ENCODE measurements around the gene CDKL5. TPM values are rescaled to one million over a fixed set of nuclear protein-coding genes. Genes with fewer than 3 reads are reported as not detected.

CDKL5 gene
- total RNA-seq, 4 donors from 2014 or later, result 5.1 to 11.8 (median 7.4) TPM

GRCh38 chrX:18401848-18402213 is 23.6 kb upstream of the CDKL5 start:
- Histone ChIP-seq H3K4me3 (no peak overlapping the region), H3K4me1 (no peaks in the 10 kb centered on the region), H3K27me3 (no peaks in the 10 kb centered on the region), H3K27ac (no peak overlapping the region), H3K9me3 (no peaks in the 10 kb centered on the region), H3K36me3 (no peaks in the 10 kb centered on the region)
- no peak for DNase-seq (ENCODE audit: low spot score in 2 of 2)
- WGBS, result 58% methylated on average over 4 of the region's 4 CpGs
- TF ChIP-seq POLR2AphosphoS5 (IDR thresholded peaks at IDR 0.05), result no peak
- no peak for TF ChIP-seq EP300 (IDR thresholded peaks at IDR 0.05)
- no peak for TF ChIP-seq CTCF (IDR thresholded peaks at IDR 0.05)
- no peak for TF ChIP-seq POLR2A (IDR thresholded peaks at IDR 0.05)

- no peak overlapping the region for H3K27ac ChIP-seq
- no peak for TF ChIP-seq POLR2AphosphoS5 (IDR thresholded peaks at IDR 0.05)
- TF ChIP-seq CTCF (IDR thresholded peaks at IDR 0.05), result no peak
- no peak for TF ChIP-seq POLR2A (IDR thresholded peaks at IDR 0.05)
- no peak for TF ChIP-seq EP300 (IDR thresholded peaks at IDR 0.05)
- no peak for DNase-seq (ENCODE audit: low spot score in 2 of 2)
- no peaks in the 10 kb centered on the region for H3K4me1 ChIP-seq
- H3K4me3 ChIP-seq, result no peak overlapping the region
- no peaks in the 10 kb centered on the region for H3K27me3 ChIP-seq
- WGBS, result 84% methylated on average over 8 of the region's 8 CpGs
- no peaks in the 10 kb centered on the region for H3K9me3 ChIP-seq
- no peaks in the 10 kb centered on the region for H3K36me3 ChIP-seq
These were observed 18.7 kb upstream of the CDKL5 start for GRCh38 chrX:18406531-18407266.

DNA sequence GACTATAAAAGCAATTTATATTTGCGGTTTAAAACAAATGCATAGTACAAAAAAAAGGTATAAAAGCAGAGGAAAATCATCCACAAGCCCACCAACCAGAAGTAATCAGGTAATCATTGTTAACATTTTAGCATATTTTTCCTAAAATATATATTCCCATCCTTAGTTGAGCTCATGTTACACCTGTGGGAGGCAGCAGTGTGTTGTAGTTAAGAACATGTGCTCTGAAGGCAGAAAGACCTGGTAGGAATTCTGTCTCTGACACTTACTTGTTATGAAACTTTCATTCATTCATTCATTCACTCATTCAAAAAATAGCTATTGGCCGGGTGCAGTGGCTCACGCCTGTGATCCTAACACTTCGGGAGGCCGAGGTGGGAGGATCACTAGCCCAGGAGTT is 15.4 kb upstream of the CDKL5 start:
- TF ChIP-seq CTCF (IDR thresholded peaks at IDR 0.05) (no peak), POLR2AphosphoS5 (IDR thresholded peaks at IDR 0.05) (no peak), EP300 (IDR thresholded peaks at IDR 0.05) (no peak), POLR2A (IDR thresholded peaks at IDR 0.05) (no peak)
- Histone ChIP-seq H3K4me1 (no peaks in the 10 kb centered on the region), H3K27me3 (no peaks in the 10 kb centered on the region), H3K27ac (no peak overlapping the region), H3K9me3 (no peaks in the 10 kb centered on the region), H3K4me3 (no peak overlapping the region), H3K36me3 (no peaks in the 10 kb centered on the region)
- WGBS, result 91% methylated on average over 5 of the region's 5 CpGs
- no peak for DNase-seq (ENCODE audit: low spot score in 2 of 2)

GRCh38 chrX:18415386-18415785 is 10.0 kb upstream of the CDKL5 start:
- no peak for TF ChIP-seq EP300 (IDR thresholded peaks at IDR 0.05)
- no peak for TF ChIP-seq POLR2AphosphoS5 (IDR thresholded peaks at IDR 0.05)
- TF ChIP-seq POLR2A (IDR thresholded peaks at IDR 0.05), result no peak
- TF ChIP-seq CTCF (IDR thresholded peaks at IDR 0.05), result no peak
- H3K27ac ChIP-seq, result no peak overlapping the region
- H3K9me3 ChIP-seq, result no peaks in the 10 kb centered on the region
- H3K27me3 ChIP-seq, result no peaks in the 10 kb centered on the region
- H3K4me1 ChIP-seq, result no peaks in the 10 kb centered on the region
- no peak overlapping the region for H3K4me3 ChIP-seq
- no peak for DNase-seq (ENCODE audit: low spot score in 2 of 2)
- no peaks in the 10 kb centered on the region for H3K36me3 ChIP-seq

- no peaks in the 10 kb centered on the region for H3K9me3 ChIP-seq
- TF ChIP-seq CTCF (IDR thresholded peaks at IDR 0.05) (no peak), EP300 (IDR thresholded peaks at IDR 0.05) (no peak), POLR2A (IDR thresholded peaks at IDR 0.05) (no peak), POLR2AphosphoS5 (IDR thresholded peaks at IDR 0.05) (no peak)
- no peaks in the 10 kb centered on the region for H3K27me3 ChIP-seq
- WGBS, result 82% methylated on average over 5 of the region's 5 CpGs
- no peaks in the 10 kb centered on the region for H3K36me3 ChIP-seq
- DNase-seq (ENCODE audit: low spot score in 2 of 2), result no peak
- H3K27ac ChIP-seq, result no peak overlapping the region
- H3K4me3 ChIP-seq, result no peak overlapping the region
- no peaks in the 10 kb centered on the region for H3K4me1 ChIP-seq
These were observed 3.1 kb upstream of the CDKL5 start for GRCh38 chrX:18422325-18422724.
